Thyroid gland (tissue), 4 donors: ENCODE data around the gene FAM162B. TPM values are rescaled to one million over a fixed set of nuclear protein-coding genes. Genes with fewer than 3 reads are reported as not detected.
"Not testable (repeated sequence)": the region's sequence is repeated elsewhere in the genome, so short reads cannot be mapped to it uniquely, and the experiment has no call there.

ENCODE experiments used
- DNase-seq, 2 donors: peaks; one replicate each; pipeline ENCODE4 v3.0.0-alpha.2; 2019
- H3K27ac ChIP-seq, 3 donors: fragments of 200-600 bp; sonication (generic); 1 replicate in 2 of 3; 2 replicates in 1 of 3; pipeline ENCODE4 v1.5.1; 2016 to 2019; ENCODE audit warnings: mild to moderate bottlenecking in 1 of 3, moderate library complexity in 1 of 3
- H3K27me3 ChIP-seq: fragments of 200-600 bp; sonication (generic); one replicate; pipeline ENCODE4 v1.5.1; 2019
- H3K36me3 ChIP-seq, 2 donors: fragments of 200-600 bp; sonication (generic); one replicate each; pipeline ENCODE4 v1.5.1; 2016 to 2019
- H3K4me1 ChIP-seq, 2 donors: fragments of 200-600 bp; sonication (generic); one replicate each; pipeline ENCODE4 v1.5.1; 2017 to 2019
- H3K4me3 ChIP-seq, 3 donors: fragments of 200-600 bp; sonication (generic); replicated peaks in 1 of 3; 1 replicate in 2 of 3; 2 replicates in 1 of 3; pipeline ENCODE4 v1.5.1; 2016; ENCODE audit warnings: mild to moderate bottlenecking in 1 of 3
- H3K9me3 ChIP-seq: fragments of 200-600 bp; sonication (generic); one replicate; pipeline ENCODE4 v1.5.1; 2017
- POLR2A ChIP-seq, 2 donors: fragments of 450-650 bp; IDR thresholded peaks; one replicate each; pipeline ENCODE4 v1.6.1; 2017; ENCODE audit warnings: antibody characterized with exemption in 2 of 2, mild to moderate bottlenecking in 2 of 2, moderate library complexity in 1 of 2
- WGBS, 2 donors: methylation state at CpG; one replicate each; pipeline ENCODE4 v1.1.5; 2017; 5-methylcytosine and 5-hydroxymethylcytosine counted together
- intact Hi-C: fragments of 100-400 bp; cut with DNase I; formaldehyde crosslinking; loops from one replicate; pipeline ENCODE4 v1.15.1; 2023
- total RNA-seq, 4 donors: library from RNA; depleted of rRNA; stranded (reverse); fragments of >200 nt; gene quantifications; one replicate each; pipeline ENCODE4 v1.2.3, GENCODE V29; 2016
- TF ChIP-seq, protein P1 (sequence below), 6 experiments: fragments of 200-600 bp in 3 of 6; fragments of 450-650 bp in 3 of 6; sonication (generic) in 3 of 6; IDR thresholded peaks; one replicate each; pipeline ENCODE4 v1.5.1; 2016 to 2019; ENCODE audit warnings: antibody characterized with exemption in 6 of 6, mild to moderate bottlenecking in 2 of 6, inconsistent platforms in 1 of 6, moderate library complexity in 1 of 6

The FAM162B gene
- total RNA-seq, 4 donors from 2014 or later, result 5.7 to 17.2 (median 12.7) TPM

DNA sequence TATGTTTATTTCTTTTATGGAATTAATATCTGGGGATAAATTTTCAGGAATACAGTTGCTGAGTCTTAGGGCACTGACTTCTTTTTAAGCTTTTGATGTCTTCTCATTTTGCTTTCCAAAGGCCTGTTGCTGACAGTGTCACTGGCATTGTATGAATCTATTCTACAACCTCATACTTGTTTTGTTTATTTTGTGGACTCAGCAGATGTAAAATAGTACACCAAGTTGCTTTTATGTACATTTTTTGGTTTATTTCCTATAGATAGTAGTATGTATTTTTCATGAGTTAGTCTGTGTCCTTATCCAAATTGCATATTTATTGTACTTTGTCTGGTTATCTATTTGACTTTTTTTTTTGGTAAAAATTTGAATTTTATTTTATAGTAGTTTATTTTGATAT is 35.0 kb downstream of the FAM162B start:
- Histone ChIP-seq H3K27me3 (no peaks in the 10 kb centered on the region), H3K27ac (no peak overlapping the region), H3K4me3 (no peak overlapping the region), H3K36me3 (peaks cover 6 to 10% of the 10 kb centered on the region in 2 donors), H3K4me1 (no peaks in the 10 kb centered on the region), H3K9me3 (no peaks in the 10 kb centered on the region)
- intact Hi-C loops, result no loop called here
- DNase-seq, result no peak
- TF ChIP-seq, protein P1, sequence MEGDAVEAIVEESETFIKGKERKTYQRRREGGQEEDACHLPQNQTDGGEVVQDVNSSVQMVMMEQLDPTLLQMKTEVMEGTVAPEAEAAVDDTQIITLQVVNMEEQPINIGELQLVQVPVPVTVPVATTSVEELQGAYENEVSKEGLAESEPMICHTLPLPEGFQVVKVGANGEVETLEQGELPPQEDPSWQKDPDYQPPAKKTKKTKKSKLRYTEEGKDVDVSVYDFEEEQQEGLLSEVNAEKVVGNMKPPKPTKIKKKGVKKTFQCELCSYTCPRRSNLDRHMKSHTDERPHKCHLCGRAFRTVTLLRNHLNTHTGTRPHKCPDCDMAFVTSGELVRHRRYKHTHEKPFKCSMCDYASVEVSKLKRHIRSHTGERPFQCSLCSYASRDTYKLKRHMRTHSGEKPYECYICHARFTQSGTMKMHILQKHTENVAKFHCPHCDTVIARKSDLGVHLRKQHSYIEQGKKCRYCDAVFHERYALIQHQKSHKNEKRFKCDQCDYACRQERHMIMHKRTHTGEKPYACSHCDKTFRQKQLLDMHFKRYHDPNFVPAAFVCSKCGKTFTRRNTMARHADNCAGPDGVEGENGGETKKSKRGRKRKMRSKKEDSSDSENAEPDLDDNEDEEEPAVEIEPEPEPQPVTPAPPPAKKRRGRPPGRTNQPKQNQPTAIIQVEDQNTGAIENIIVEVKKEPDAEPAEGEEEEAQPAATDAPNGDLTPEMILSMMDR (IDR thresholded peaks at IDR 0.05), result no peak
- no peak for TF ChIP-seq POLR2A (IDR thresholded peaks at IDR 0.05)

DNA sequence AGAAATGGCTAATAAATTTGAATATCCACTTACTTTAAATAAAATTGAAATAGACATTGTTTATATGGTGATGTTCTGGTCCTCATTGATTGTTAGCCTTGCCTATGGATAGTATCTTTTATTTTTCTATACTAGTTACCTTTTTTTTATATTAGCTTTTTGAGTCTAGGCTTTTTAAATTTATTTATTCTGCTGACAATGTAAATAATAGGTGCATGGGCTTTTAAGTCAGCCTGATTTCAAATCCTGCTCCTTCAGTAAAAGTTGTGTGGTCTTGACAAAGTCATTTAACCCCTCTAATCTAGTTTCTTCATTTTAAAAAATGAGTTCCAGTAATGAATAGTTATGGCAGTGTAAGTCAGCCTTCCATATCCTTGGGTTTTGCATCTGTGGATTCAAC is 38.6 kb downstream of the FAM162B start:
- no peak for DNase-seq
- intact Hi-C loops, result no loop called here
- no peaks in the 10 kb centered on the region for H3K27me3 ChIP-seq
- no peak overlapping the region for H3K4me3 ChIP-seq
- H3K4me1 ChIP-seq, result no peaks in the 10 kb centered on the region
- peaks cover 10% of the 10 kb centered on the region in 2 donors for H3K36me3 ChIP-seq
- no peak overlapping the region for H3K27ac ChIP-seq
- no peaks in the 10 kb centered on the region for H3K9me3 ChIP-seq
- TF ChIP-seq POLR2A (IDR thresholded peaks at IDR 0.05), result no peak
- TF ChIP-seq, protein P1 (IDR thresholded peaks at IDR 0.05), result no peak

DNA sequence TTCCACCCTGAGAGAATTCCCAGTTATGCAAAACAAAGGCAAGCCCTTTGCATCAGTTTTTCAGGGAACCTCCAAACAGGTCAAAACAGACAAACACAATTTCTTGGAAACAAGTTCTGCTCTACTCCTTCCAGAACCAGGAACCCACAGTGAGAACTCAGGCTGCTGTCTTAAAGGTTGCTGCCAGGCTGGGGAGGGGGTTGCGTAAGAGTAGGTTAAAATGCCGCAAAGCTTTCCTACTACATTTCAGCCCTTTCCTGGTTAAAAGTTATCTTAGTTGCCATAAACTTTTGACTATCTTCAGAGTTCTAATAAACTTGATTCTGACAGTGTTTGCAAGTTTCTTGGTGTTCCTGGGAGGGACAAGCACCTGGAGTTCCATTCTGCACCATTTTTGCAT is 50.8 kb downstream of the FAM162B start:
- intact Hi-C loops, result no loop called here
- no peak for DNase-seq
- Histone ChIP-seq H3K4me3 (no peak overlapping the region), H3K4me1 (no peaks in the 10 kb centered on the region), H3K9me3 (no peaks in the 10 kb centered on the region), H3K27me3 (no peaks in the 10 kb centered on the region), H3K36me3 (peaks cover 4 to 31% of the 10 kb centered on the region in 2 donors), H3K27ac (no peak overlapping the region)
- 98 to 100% methylated on average over 2 of the region's 2 CpGs for WGBS, 2 donors
- TF ChIP-seq POLR2A (IDR thresholded peaks at IDR 0.05), result no peak
- TF ChIP-seq, protein P1 (IDR thresholded peaks at IDR 0.05), result no peak

DNA sequence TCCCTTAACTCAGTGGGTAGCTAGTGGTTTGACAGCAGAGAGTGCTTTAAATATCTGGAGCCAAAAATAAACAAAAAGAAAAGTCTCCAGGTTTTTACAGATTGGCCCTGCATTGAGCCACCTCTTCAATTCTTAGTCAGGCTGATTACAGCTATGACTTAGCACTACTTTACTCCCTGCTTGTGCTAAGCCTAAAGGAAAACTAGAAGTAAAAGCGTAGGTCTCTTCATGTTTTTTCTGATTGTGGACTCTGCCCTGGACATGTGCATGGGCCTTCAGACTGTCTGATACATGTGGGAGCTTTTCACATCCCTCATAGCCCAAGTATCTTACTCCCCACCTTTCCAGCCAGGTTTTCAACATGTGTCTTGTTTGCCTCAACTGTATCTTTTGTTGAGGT is 51.2 kb downstream of the FAM162B start:
- no peaks in the 10 kb centered on the region for H3K9me3 ChIP-seq
- TF ChIP-seq, protein P1 (IDR thresholded peaks at IDR 0.05), result no peak
- TF ChIP-seq POLR2A (IDR thresholded peaks at IDR 0.05), result no peak
- intact Hi-C loops, result no loop called here
- H3K4me3 ChIP-seq, result no peak overlapping the region
- DNase-seq, result no peak
- H3K27me3 ChIP-seq, result no peaks in the 10 kb centered on the region
- H3K36me3 ChIP-seq, result peaks cover 4 to 31% of the 10 kb centered on the region in 2 donors
- no peaks in the 10 kb centered on the region for H3K4me1 ChIP-seq
- H3K27ac ChIP-seq, result no peak overlapping the region
- WGBS, 2 donors, result 87 to 96% methylated on average over 1 of the region's 1 CpG

DNA sequence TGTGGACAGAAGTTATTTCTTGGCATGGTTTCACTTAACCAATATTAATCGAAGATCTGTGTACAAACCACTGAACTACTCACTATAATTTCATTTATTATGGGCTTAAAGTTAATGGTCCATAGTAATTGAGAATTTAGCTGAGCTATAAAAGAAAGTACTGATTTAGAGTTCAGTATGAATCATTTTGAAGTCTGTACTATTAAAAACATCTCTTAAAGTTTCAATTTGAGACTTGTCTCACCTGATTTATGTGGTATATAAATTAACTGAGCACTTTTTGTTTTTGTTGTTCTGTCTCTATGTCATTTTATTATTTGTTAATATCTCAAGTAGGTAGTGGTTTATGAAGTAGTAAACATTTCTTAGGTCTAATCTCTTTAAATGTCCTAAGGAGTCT is 59.6 kb downstream of the FAM162B start:
- WGBS, 2 donors, result 90 to 91% methylated on average over 1 of the region's 1 CpG
- intact Hi-C loops, result no loop called here
- H3K36me3 ChIP-seq, result peaks cover 0 to 5% of the 10 kb centered on the region in 2 donors

DNA sequence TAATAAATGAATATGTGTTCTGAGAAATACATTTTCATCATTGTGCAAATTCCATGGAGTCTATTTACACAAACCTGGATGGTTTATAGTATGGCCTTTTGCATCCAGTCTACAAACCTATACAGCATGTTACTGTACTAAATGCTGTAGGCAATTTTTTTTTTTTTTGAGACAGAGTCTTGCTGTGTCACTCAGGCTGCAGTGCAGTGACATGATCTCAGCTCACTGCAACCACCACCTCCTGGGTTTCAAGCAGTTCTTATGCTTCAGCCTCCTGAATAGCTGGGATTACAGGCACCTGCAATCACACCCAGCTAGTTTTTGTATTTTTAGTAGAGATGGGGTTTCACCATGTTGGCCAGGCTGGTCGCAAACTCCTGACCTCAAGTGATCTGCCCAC is 61.6 kb downstream of the FAM162B start:
- H3K9me3 ChIP-seq, H3K27me3 ChIP-seq, H3K36me3 ChIP-seq, H3K27ac ChIP-seq, intact Hi-C loops, H3K4me3 ChIP-seq, DNase-seq: not testable (repeated sequence)
- 64 to 69% methylated on average over 1 of the region's 1 CpG for WGBS, 2 donors
- H3K4me1 ChIP-seq, result peaks cover 0 to 16% of the 10 kb centered on the region in 2 donors

More for the DNA sequence above, 59.6 kb downstream of the FAM162B start:
- peaks cover 0 to 16% of the 10 kb centered on the region in 2 donors for H3K4me1 ChIP-seq
- H3K9me3 ChIP-seq, result no peaks in the 10 kb centered on the region
- no peak overlapping the region for H3K4me3 ChIP-seq
- H3K27ac ChIP-seq, result no peak overlapping the region
- TF ChIP-seq, protein P1 (IDR thresholded peaks at IDR 0.05), result no peak
- TF ChIP-seq POLR2A (IDR thresholded peaks at IDR 0.05), result no peak
- H3K27me3 ChIP-seq, result no peaks in the 10 kb centered on the region
- DNase-seq, result no peak
